Erythroblast (primary cell): ENCODE data around the gene SUGCT.

ENCODE experiments used
- GATA1 ChIP-seq: IDR thresholded peaks from 2 replicates; pipeline ENCODE4 v1.6.1; 2011; ENCODE audit warnings: low read depth, mild to moderate bottlenecking, control low read depth, low read length, moderate library complexity
- POLR2A ChIP-seq: IDR thresholded peaks from 2 replicates; pipeline ENCODE4 v1.6.1; 2011; ENCODE audit warnings: mild to moderate bottlenecking, low read length

GRCh38 chr7:40883826-40884225 lies 749.0 kb downstream of the SUGCT start:
- TF ChIP-seq POLR2A = no peak
- no peak for TF ChIP-seq GATA1
